ENCODE data around the gene CABP4. TPM values are rescaled to one million over a fixed set of nuclear protein-coding genes. Genes with fewer than 3 reads are reported as not detected.

Gene CABP4
- polyA plus RNA-seq, 3 donors: 0.44 to 1.0 (median 0.64) TPM

DNA sequence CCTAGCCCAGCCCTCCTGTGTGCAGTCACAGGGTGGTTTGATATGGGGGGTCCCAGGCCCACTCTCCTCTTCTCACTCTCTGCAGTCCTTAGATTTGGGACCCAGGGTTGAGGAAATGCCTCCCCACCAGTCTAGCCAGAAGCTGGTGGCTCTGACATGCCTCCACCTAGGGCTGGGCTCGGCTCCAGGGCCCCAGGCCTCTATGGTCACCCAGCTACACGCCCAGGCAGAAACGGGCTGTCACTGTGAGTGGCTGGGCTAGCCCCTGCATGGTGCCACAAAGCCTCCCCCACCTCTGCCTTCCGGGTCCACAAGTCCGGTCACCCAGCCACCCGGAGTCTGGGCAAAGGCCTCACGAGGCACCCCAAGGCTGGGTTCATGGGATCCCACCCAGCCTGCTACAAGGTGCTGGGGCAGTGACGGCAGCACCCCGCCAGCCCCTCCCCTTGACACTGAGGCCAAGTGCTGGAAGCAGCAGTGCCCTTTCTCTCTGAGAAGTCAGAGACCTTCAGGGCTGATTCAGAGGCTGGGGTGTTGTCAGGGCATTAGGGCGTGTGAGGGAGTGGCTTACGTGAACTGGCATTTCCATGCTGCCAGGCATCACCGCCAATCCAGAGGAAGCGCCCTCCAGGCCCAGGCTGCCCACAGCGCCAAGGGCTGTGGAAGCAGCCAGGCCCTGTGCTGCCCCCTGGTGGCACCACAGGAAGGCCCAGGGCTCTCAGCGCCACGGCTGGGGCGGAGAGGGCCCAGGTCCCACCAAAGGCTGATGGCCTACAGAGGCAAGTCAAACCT, 50.6 kb downstream of the CABP4 start:
- peak in 1 of 3 donors; percentile 70 for DNase-seq (ENCODE audit: low read depth in 3 of 3, low spot score in 2 of 3)

DNA sequence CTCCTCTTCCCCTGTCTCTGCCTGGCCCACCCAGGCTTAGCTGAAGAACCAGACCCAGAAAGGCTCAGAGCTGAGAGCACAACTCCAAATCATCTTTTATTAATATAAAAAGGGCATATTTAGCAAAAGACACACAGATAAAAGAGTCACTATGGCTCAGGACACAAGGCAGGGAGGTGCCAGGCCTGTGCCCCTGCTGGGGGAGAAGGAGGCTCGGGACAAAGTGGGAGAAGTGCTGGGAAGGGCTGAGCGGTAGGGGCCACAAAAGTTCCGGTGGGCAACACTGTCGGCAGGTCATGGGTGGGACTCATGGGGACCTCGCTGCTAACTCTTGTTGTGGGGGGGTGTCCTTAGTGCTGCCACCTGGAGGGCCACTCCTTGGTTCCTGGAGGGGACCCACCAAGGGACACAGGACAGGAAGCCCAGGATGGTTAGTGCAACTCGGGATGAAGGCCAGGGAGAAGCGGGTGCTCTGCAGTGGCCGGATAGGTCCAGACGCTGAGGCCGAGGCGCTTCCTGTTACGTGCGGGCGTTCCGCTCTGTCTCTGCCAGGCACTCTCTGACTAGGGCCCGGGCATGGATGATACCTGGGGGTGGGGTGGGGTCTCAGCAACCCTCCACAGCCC, 51.4 kb downstream of the CABP4 start:
- DNase-seq (ENCODE audit: low read depth in 3 of 3, low spot score in 2 of 3): no peak

DNA sequence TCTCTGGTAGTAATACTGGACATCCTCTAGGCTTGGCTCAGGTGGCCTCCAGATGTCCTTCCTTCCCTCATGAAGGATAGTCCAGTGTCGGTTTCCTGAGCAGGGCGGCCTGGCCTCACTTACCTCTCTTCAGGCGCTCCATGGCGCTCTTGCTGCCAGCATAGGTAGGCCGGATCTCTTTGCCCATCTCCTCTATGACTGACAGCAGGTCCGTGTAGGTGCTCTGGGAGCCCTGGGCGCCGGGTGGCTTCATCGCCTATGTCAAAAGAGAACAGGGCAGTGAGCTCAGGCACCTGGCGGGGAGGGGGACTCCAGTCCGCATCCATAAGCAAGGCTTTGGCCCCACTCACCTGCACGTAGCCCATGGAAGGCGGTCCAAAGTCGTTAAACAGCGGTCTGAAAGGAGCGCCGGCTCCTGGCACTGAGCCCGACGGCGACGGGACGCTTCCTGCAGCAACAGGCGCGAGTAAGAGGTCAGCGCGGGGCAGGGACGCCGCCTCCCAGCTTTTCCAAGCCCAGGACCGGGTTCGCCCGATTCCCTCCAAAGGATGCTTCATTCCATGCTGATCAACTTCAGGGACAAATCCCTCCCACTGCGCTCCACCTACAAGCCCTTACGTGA, 52.2 kb downstream of the CABP4 start:
- no peak for DNase-seq (ENCODE audit: low read depth in 3 of 3, low spot score in 2 of 3)

DNA sequence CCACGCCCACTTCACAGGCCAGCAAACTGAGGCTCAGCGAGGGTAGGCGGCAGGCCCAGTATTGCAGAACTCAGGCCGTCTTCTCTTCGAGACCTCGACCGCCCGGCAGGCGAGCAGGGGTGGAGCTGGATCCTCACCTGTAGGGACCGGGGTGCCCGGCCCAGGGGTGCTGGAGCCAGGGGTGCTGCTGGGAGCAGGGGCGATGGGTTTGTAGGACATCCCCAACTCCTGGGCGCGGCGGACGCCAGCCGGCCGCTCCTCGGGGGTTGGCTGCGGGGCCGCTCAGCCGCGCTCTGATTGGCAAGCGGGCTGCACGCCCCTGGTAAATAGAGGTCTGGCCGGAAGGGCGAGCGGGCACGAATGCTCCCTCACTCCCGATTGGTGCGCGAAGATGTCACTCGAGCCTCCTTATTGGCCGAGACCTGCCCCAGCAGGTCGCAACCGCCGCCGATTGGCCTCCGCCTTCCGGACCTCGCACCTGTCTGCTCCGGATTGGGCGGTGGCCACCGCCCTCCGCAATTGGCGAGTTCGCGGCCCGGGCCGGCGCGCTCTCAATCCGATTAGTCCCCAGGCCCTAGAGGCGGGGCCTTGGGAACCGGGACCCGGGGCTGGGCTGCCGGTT, 52.8 kb downstream of the CABP4 start, which contains the start of gene CDK2AP2:
TSS of gene CDK2AP2 (minus strand) at position 299 of the 622 bp plus-strand sequence. CDS start at position 219, 80 bp downstream.
- DNase-seq (ENCODE audit: low read depth in 3 of 3, low spot score in 2 of 3): peak; percentile 90 to 97 (median 93)

DNA sequence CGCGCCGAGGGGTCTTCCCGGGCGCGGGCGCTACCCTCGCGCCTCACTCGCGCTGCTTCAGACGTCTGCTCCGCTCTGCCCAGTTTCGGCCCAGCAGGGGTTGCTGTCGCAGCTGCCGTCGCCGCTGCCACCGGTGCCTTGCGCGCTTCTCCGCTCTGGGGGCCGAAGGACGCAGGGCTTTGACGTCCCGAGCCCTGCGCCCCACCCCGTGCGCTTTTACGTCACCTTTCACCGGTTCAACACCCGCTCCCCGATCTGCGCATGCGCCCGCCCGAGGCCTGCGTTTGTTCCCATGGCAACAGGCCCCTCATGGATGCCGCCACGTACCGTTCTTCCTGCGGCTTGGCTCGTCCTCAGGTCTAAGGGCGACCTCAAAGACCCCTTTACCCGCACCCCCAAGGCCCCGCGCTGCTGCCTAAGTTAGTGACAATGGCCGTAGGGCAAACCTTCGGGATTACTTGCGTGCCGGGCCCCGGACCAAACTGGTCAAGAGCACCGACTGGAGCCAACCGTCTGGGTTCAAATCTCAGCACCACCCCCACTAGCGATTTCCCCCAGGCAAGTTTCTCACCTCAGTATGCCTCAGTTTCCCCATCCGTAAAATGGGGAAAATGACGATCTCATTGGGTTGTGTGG, 53.5 kb downstream of the CABP4 start:
- DNase-seq (ENCODE audit: low read depth in 3 of 3, low spot score in 2 of 3): peak; percentile 87 to 91 (median 89)

DNA sequence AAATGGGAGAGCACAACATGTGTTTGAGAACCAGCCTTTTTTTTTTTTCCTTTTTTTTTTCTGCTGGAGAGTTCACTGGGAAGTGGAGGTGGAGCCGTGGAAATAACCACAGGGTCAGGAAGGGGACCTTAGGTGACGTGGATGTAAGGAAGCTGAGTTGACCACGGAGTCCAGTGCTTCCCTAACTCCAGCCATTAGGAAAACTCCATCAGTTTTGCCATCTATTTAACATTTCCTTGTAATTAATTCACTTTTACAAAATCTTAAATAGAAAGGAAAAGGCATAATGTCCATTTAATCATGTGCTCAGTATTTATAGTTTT, 54.8 kb downstream of the CABP4 start:
- no peak for DNase-seq (ENCODE audit: low read depth in 3 of 3, low spot score in 2 of 3)

Other genes with a start within 250 kb of the CABP4 start
- 10 to 100 TPM; 48.0 to 55.7 (median 49.5) TPM for gene GRK2, start 188.9 kb upstream of the CABP4 start, polyA plus RNA-seq (ENCODE audit: insufficient read length in 3 of 3)
- gene ANKRD13D, start 166.1 kb upstream of the CABP4 start, polyA plus RNA-seq (ENCODE audit: insufficient read length in 3 of 3): 10 to 100 TPM; 18.9 to 21.1 (median 20.8) TPM
- gene SSH3, start 151.8 kb upstream of the CABP4 start, polyA plus RNA-seq (ENCODE audit: insufficient read length in 3 of 3): 10 to 100 TPM; 16.5 to 22.2 (median 19.6) TPM
- 10 to 100 TPM; 16.2 to 23.2 (median 18.8) TPM for gene POLD4, start 101.8 kb upstream of the CABP4 start, polyA plus RNA-seq (ENCODE audit: insufficient read length in 3 of 3)
- gene CLCF1, start 81.8 kb upstream of the CABP4 start, polyA plus RNA-seq (ENCODE audit: insufficient read length in 3 of 3): 1 to 10 TPM; 4.2 to 4.8 (median 4.5) TPM
- gene RAD9A, start 63.4 kb upstream of the CABP4 start, polyA plus RNA-seq (ENCODE audit: insufficient read length in 3 of 3): 10 to 100 TPM; 15.4 to 16.4 (median 16.4) TPM
- 100 to 1,000 TPM; 132 to 171 (median 159) TPM for gene PPP1CA, start 53.5 kb upstream of the CABP4 start, polyA plus RNA-seq (ENCODE audit: insufficient read length in 3 of 3)
- 1 to 10 TPM; 3.8 to 4.2 (median 4.2) TPM for gene TBC1D10C, start 51.3 kb upstream of the CABP4 start, polyA plus RNA-seq (ENCODE audit: insufficient read length in 3 of 3)
- gene CARNS1, start 39.7 kb upstream of the CABP4 start, polyA plus RNA-seq (ENCODE audit: insufficient read length in 3 of 3): 1 to 10 TPM; 1.1 to 1.5 (median 1.4) TPM
- 10 to 100 TPM; 36.0 to 45.1 (median 39.1) TPM for gene RPS6KB2, start 26.9 kb upstream of the CABP4 start, polyA plus RNA-seq (ENCODE audit: insufficient read length in 3 of 3)
- gene PTPRCAP, start 17.7 kb upstream of the CABP4 start, polyA plus RNA-seq (ENCODE audit: insufficient read length in 3 of 3): 1 to 10 TPM in 2 of 3 donors, under 1 TPM in 1; 0.85 to 2.6 (median 1.9) TPM
- gene CORO1B, start 11.9 kb upstream of the CABP4 start, polyA plus RNA-seq (ENCODE audit: insufficient read length in 3 of 3): 10 to 100 TPM; 55.1 to 65.0 (median 64.0) TPM
- not detected for gene GPR152, start 2.6 kb upstream of the CABP4 start, polyA plus RNA-seq (ENCODE audit: insufficient read length in 3 of 3)
- 10 to 100 TPM; 36.0 to 45.1 (median 42.7) TPM for gene TMEM134, start 13.9 kb downstream of the CABP4 start, polyA plus RNA-seq (ENCODE audit: insufficient read length in 3 of 3)
- 10 to 100 TPM; 61.9 to 72.1 (median 66.7) TPM for gene AIP, start 27.7 kb downstream of the CABP4 start, polyA plus RNA-seq (ENCODE audit: insufficient read length in 3 of 3)
- 10 to 100 TPM; 21.5 to 26.4 (median 23.8) TPM for gene PITPNM1, start 50.0 kb downstream of the CABP4 start, polyA plus RNA-seq (ENCODE audit: insufficient read length in 3 of 3)
- 10 to 100 TPM; 31.3 to 46.8 (median 36.5) TPM for gene CDK2AP2, start 52.8 kb downstream of the CABP4 start, polyA plus RNA-seq (ENCODE audit: insufficient read length in 3 of 3)
- gene CABP2, start 68.1 kb downstream of the CABP4 start, polyA plus RNA-seq (ENCODE audit: insufficient read length in 3 of 3): under 1 TPM in 2 of 3 donors, not detected in 1; 0.23 to 0.24 TPM
- 100 to 1,000 TPM; 671 to 854 (median 757) TPM for gene GSTP1, start 128.5 kb downstream of the CABP4 start, polyA plus RNA-seq (ENCODE audit: insufficient read length in 3 of 3)
- gene NDUFV1, start 151.6 kb downstream of the CABP4 start, polyA plus RNA-seq (ENCODE audit: insufficient read length in 3 of 3): 100 to 1,000 TPM; 149 to 153 (median 149) TPM
- gene NUDT8, start 174.6 kb downstream of the CABP4 start, polyA plus RNA-seq (ENCODE audit: insufficient read length in 3 of 3): 1 to 10 TPM; 3.3 to 5.3 (median 3.4) TPM
- gene TBX10, start 184.4 kb downstream of the CABP4 start, polyA plus RNA-seq (ENCODE audit: insufficient read length in 3 of 3): not detected
- gene ACY3, start 195.4 kb downstream of the CABP4 start, polyA plus RNA-seq (ENCODE audit: insufficient read length in 3 of 3): 10 to 100 TPM; 16.8 to 24.9 (median 23.2) TPM
- gene ALDH3B2, start 219.3 kb downstream of the CABP4 start, polyA plus RNA-seq (ENCODE audit: insufficient read length in 3 of 3): 1 to 10 TPM; 1.8 to 3.1 (median 2.0) TPM